ENCODE results near the gene A4GNT.

A4GNT gene

GRCh38 chr3:138125548-138126221 is 6.5 kb downstream of the A4GNT start:
- ChIA-PET POLR2A (interaction anchor here (1.6 kb wide), 1 partner anchor 10 kb away, joined by 8 read pairs; the partner anchor contains the start of gene DZIP1L), CTCF (interaction anchor here (0.5 to 0.7 kb wide), 2 partner anchors 164 to 323 kb away, joined by 3 to 4 read pairs; no protein-coding TSS in a partner anchor)
- TF ChIP-seq, protein P1, sequence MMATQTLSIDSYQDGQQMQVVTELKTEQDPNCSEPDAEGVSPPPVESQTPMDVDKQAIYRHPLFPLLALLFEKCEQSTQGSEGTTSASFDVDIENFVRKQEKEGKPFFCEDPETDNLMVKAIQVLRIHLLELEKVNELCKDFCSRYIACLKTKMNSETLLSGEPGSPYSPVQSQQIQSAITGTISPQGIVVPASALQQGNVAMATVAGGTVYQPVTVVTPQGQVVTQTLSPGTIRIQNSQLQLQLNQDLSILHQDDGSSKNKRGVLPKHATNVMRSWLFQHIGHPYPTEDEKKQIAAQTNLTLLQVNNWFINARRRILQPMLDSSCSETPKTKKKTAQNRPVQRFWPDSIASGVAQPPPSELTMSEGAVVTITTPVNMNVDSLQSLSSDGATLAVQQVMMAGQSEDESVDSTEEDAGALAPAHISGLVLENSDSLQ (IDR thresholded peaks at IDR 0.05), result no peak
- no peak for TF ChIP-seq SUZ12 (IDR thresholded peaks at IDR 0.05)
- DNase-seq (ENCODE audit: extremely low spot score), result no peak

- DNase-seq (ENCODE audit: extremely low spot score), result no peak
- ChIA-PET CTCF (interaction anchor here (0.7 kb wide), 1 partner anchor 9 kb away, joined by 3 read pairs; the partner anchor contains the start of gene DZIP1L), POLR2A (interaction anchor here (1.6 kb wide), 1 partner anchor 9 kb away, joined by 8 read pairs; the partner anchor contains the start of gene DZIP1L)
- TF ChIP-seq, protein P1 (IDR thresholded peaks at IDR 0.05), result no peak
- TF ChIP-seq BHLHE40 (IDR thresholded peaks at IDR 0.05; ENCODE audit: borderline replicate concordance) (no peak), ZNF384 (IDR thresholded peaks at IDR 0.05) (no peak), FOXM1 (IDR thresholded peaks at IDR 0.05; ENCODE audit: borderline replicate concordance) (no peak), ARNT (IDR thresholded peaks at IDR 0.05) (no peak), FOXA1 (IDR thresholded peaks at IDR 0.05) (no peak), TARDBP (IDR thresholded peaks at IDR 0.05) (no peak), CTBP1 (IDR thresholded peaks at IDR 0.05; ENCODE audit: borderline replicate concordance) (no peak), L3MBTL2 (conservative IDR thresholded peaks at IDR 0.05) (no peak), FOXK2 (IDR thresholded peaks at IDR 0.05) (no peak), SUZ12 (IDR thresholded peaks at IDR 0.05) (no peak), HDGF (IDR thresholded peaks at IDR 0.05; ENCODE audit: borderline replicate concordance) (no peak), SP1 (IDR thresholded peaks at IDR 0.05) (no peak), LEF1 (IDR thresholded peaks at IDR 0.05; ENCODE audit: borderline replicate concordance) (no peak)
Measured at GRCh38 chr3:138124706-138125355, 7.4 kb downstream of the A4GNT start.

DNA sequence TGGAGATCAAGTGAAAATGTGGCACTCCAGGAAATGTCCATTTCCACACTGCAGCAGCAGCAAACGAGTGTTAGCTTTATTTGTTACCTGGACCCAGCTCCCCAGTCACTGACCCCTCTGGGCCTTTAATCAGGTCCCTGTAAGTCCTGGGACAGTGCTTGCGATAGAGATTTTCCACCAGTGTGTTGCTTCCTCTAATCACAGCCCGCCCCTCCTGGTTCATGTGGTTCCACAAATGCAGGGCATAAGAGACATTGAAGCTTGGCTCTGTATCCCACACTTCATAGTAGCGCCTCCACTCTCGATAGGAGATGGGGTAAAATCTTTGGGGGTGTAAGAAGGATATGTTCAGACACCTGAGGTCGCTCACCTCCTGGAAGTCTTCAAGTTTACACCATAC is 8.0 kb downstream of the A4GNT start:
- TF ChIP-seq HDGF (IDR thresholded peaks at IDR 0.05; ENCODE audit: borderline replicate concordance) (no peak), TARDBP (IDR thresholded peaks at IDR 0.05) (no peak)
- ChIA-PET CTCF (no interaction called here), POLR2A (interaction anchor here (1.2 kb wide), 1 partner anchor 9 kb away, joined by 6 read pairs; the partner anchor contains the start of gene DZIP1L)
- no peak for DNase-seq (ENCODE audit: extremely low spot score)

DNA sequence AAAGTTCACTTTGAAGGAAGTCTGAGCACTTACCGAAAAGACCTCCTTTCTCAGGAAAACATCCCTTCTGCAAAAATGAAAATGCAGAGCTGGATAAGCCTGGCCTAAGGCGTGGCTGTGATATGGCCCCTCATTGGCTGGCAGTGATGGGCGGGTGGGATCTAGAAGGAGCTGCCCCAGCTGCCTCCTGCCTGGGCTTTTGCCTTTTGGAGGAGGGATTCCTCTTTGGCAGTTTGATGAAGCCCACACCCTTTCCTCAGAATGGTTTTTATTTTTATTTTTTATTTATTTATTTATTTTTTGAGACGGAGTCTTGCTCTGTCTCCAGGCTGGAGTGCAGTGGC is 12.8 kb downstream of the A4GNT start:
- DNase-seq (ENCODE audit: extremely low spot score), result no peak
- TF ChIP-seq FOXM1 (IDR thresholded peaks at IDR 0.05; ENCODE audit: borderline replicate concordance) (no peak), SP1 (IDR thresholded peaks at IDR 0.05) (no peak)
- ChIA-PET POLR2A (interaction anchor here (1.2 kb wide), 1 partner anchor 55 kb away, joined by 3 read pairs; the partner anchor contains the start of gene DBR1), CTCF (interaction anchor here (0.7 to 2.7 kb wide), 5 partner anchors 13 to 148 kb away, joined by 3 to 21 read pairs (median 3); partner anchors contain the start of gene A4GNT)

DNA sequence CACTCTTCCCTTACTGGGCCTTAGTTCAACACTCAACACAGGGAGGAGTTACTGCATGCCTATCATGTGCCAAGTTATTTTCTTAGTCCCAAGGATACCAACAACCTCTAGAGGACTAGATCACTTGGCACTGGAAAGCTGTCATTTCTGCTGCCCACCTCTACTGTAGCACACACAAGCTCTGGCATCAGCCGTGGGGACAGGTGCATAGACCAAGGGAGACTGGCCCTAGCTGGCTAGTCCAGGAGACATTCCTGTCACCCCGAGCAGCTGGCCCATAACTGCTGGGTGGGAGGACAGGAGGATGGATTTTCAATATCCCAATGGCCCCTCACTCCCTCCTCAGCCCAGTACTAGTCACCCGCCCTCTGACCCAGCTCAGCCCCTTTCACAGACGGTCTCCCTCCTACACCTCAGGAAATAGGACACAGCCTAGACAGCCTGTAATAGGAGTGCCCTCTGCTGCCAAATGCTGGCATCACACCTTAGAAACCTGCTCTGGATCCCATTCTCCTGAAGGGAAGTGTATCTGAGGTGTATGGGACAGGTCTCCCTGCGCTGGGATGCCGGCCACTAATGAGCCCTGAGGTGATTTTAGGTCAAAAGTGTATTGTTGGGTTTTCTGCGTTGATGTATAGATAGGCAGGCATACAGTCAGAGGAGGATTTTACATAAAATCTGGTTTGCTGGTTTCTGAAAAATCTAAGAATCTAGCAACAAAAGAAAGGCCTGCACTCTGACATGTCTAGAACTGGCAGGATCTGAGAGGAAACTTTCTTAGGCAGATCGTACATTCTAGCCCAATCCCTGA is 13.4 kb downstream of the A4GNT start:
- ChIA-PET CTCF (interaction anchor here (0.7 to 2.7 kb wide), 11 partner anchors 9 to 148 kb away, joined by 3 to 21 read pairs (median 4); partner anchors contain the start of gene A4GNT), POLR2A (interaction anchor here (1.2 kb wide), 1 partner anchor 56 kb away, joined by 3 read pairs; the partner anchor contains the start of gene DBR1)
- TF ChIP-seq ELF4 (IDR thresholded peaks at IDR 0.05), result no peak
- TF ChIP-seq LEF1 (IDR thresholded peaks at IDR 0.05; ENCODE audit: borderline replicate concordance), result no peak
- TF ChIP-seq TARDBP (IDR thresholded peaks at IDR 0.05), result no peak
- no peak for TF ChIP-seq FOXA1 (IDR thresholded peaks at IDR 0.05)
- no peak for TF ChIP-seq CTBP1 (IDR thresholded peaks at IDR 0.05; ENCODE audit: borderline replicate concordance)
- no peak for TF ChIP-seq HDGF (IDR thresholded peaks at IDR 0.05; ENCODE audit: borderline replicate concordance)
- TF ChIP-seq, protein P1 (IDR thresholded peaks at IDR 0.05), result no peak
- TF ChIP-seq SUZ12 (IDR thresholded peaks at IDR 0.05), result no peak
- no peak for TF ChIP-seq NFRKB (IDR thresholded peaks at IDR 0.05)
- TF ChIP-seq ARNT (IDR thresholded peaks at IDR 0.05), result no peak
- TF ChIP-seq FOXM1 (IDR thresholded peaks at IDR 0.05; ENCODE audit: borderline replicate concordance), result no peak
- no peak for TF ChIP-seq FOXK2 (IDR thresholded peaks at IDR 0.05)
- TF ChIP-seq SP1 (IDR thresholded peaks at IDR 0.05), result no peak
- DNase-seq (ENCODE audit: extremely low spot score), result peak; percentile 71

Data from HEK293T (cell line).